HepG2 (cell line): Measurements from ENCODE around the gene ZFHX3. TPM values are rescaled to one million over a fixed set of nuclear protein-coding genes. Genes with fewer than 3 reads are reported as not detected.

ENCODE experiments used
- CBX5 ChIP-seq: sonication (generic); formaldehyde crosslinking; IDR thresholded peaks from 2 replicates; pipeline ENCODE4 v1.4.0; 2020; ENCODE audit warnings: missing genetic modification reagents, borderline replicate concordance
- HDAC2 ChIP-seq: sonication (generic); formaldehyde crosslinking; IDR thresholded peaks from 2 replicates; pipeline ENCODE4 v1.4.0; 2020; ENCODE audit warnings: missing genetic modification reagents
- HNF4G ChIP-seq, 2 experiments: sonication (generic) in 1 of 2; formaldehyde crosslinking in 1 of 2; IDR thresholded peaks; 2 replicates each; pipeline versions ENCODE4 v1.4.0 to v1.6.1; 2011 to 2020; ENCODE audit warnings: borderline replicate concordance in 2 of 2, low read depth in 2 of 2, mild to moderate bottlenecking in 2 of 2, low read length in 1 of 2, missing genetic modification reagents in 1 of 2, moderate library complexity in 1 of 2
- IKZF4 ChIP-seq: sonication (generic); formaldehyde crosslinking; IDR thresholded peaks from 2 replicates; pipeline ENCODE4 v1.5.1; 2020; ENCODE audit warnings: borderline replicate concordance, mild to moderate bottlenecking, low read depth, missing genetic modification reagents; ENCODE audit errors: not compliant biosample characterization
- NCOR1 ChIP-seq: fragments of 200-600 bp; sonication (generic); IDR thresholded peaks from 2 replicates; pipeline ENCODE4 v1.7.0; 2017; ENCODE audit warnings: antibody characterized with exemption, low read length, borderline replicate concordance
- RAD21 ChIP-seq: fragments of 450-650 bp; formaldehyde crosslinking; IDR thresholded peaks from 2 replicates; pipeline ENCODE4 v1.5.0; 2020; ENCODE audit warnings: mild to moderate bottlenecking
- RELA ChIP-seq: sonication (generic); formaldehyde crosslinking; IDR thresholded peaks from 2 replicates; pipeline ENCODE4 v1.4.0; 2020; ENCODE audit warnings: missing genetic modification reagents
- REPIN1 ChIP-seq: sonication (generic); formaldehyde crosslinking; IDR thresholded peaks from 2 replicates; pipeline ENCODE4 v1.8.0; 2022; ENCODE audit warnings: missing genetic modification reagents, low read depth, mild to moderate bottlenecking, borderline replicate concordance
- SIN3B ChIP-seq: fragments of 150-350 bp; IDR thresholded peaks from 2 replicates; pipeline ENCODE4 v1.6.1; 2014; ENCODE audit warnings: low read length
- SP140L ChIP-seq: sonication (generic); formaldehyde crosslinking; IDR thresholded peaks from 2 replicates; pipeline ENCODE4 v1.4.0; 2020; ENCODE audit warnings: missing genetic modification reagents, borderline replicate concordance
- TARDBP ChIP-seq: sonication (generic); formaldehyde crosslinking; IDR thresholded peaks from 2 replicates; pipeline ENCODE4 v1.8.0; 2022; ENCODE audit warnings: mild to moderate bottlenecking, missing genetic modification reagents
- ZBTB3 ChIP-seq: sonication (generic); formaldehyde crosslinking; IDR thresholded peaks from 2 replicates; pipeline ENCODE4 v1.4.0; 2020; ENCODE audit warnings: low read depth, mild to moderate bottlenecking, moderate library complexity, missing genetic modification reagents, borderline replicate concordance
- ZNF44 ChIP-seq: sonication (generic); formaldehyde crosslinking; IDR thresholded peaks from 2 replicates; pipeline ENCODE4 v1.5.1; 2020; ENCODE audit warnings: mild to moderate bottlenecking, missing genetic modification reagents
- ZNF441 ChIP-seq: sonication (generic); formaldehyde crosslinking; IDR thresholded peaks from 2 replicates; pipeline ENCODE4 v1.7.0; 2021; ENCODE audit warnings: missing genetic modification reagents, borderline replicate concordance
- ZNF556 ChIP-seq: sonication (generic); formaldehyde crosslinking; IDR thresholded peaks from 2 replicates; pipeline ENCODE4 v1.4.0; 2020; ENCODE audit warnings: mild to moderate bottlenecking, missing genetic modification reagents, borderline replicate concordance
- ZNF564 ChIP-seq: sonication (generic); formaldehyde crosslinking; IDR thresholded peaks from 2 replicates; pipeline ENCODE4 v1.8.1; 2023; ENCODE audit warnings: mild to moderate bottlenecking, missing genetic modification reagents
- ZNF720 ChIP-seq: sonication (generic); formaldehyde crosslinking; IDR thresholded peaks from 2 replicates; pipeline ENCODE4 v1.4.0; 2020; ENCODE audit warnings: missing genetic modification reagents
- polyA plus RNA-seq, 8 experiments: library from polyadenylated mRNA; depleted of rRNA in 3 of 8; stranded (reverse) in 7 of 8; unstranded in 1 of 8; fragments of >200 nt; fragmentation: Illumina TruSeq in 4 of 8; extraction: Trizol in 4 of 8; gene quantifications; 2 replicates each; pipeline versions ENCODE4 v1.2.1 to v1.2.3, GENCODE V29; 2011 to 2016; ENCODE audit warnings: low read depth in 4 of 8, missing spikeins in 1 of 8, mixed read lengths in 1 of 8; ENCODE audit not compliant: insufficient read depth in 1 of 8
- total RNA-seq, 5 experiments: library from RNA; depleted of rRNA; stranded (reverse); fragments of >200 nt; fragmentation: Illumina TruSeq; extraction: Trizol; gene quantifications; 2 replicates each; pipeline ENCODE4 v1.2.3, GENCODE V29; 2016; ENCODE audit warnings: low read depth in 1 of 5
- TF ChIP-seq, protein P1 (sequence below): sonication (generic); formaldehyde crosslinking; IDR thresholded peaks from 2 replicates; pipeline ENCODE4 v1.4.0; 2020; ENCODE audit warnings: missing genetic modification reagents
- TF ChIP-seq, protein P2 (sequence below): sonication (generic); formaldehyde crosslinking; IDR thresholded peaks from 2 replicates; pipeline ENCODE4 v1.5.0; 2020; ENCODE audit warnings: mild to moderate bottlenecking, missing genetic modification reagents
- TF ChIP-seq, protein P3 (sequence below): sonication (generic); formaldehyde crosslinking; IDR thresholded peaks from 2 replicates; pipeline ENCODE4 v1.4.0; 2020; ENCODE audit warnings: mild to moderate bottlenecking, low read depth, missing genetic modification reagents

ZFHX3 gene
- total and polyA plus RNA-seq, 2 of the 13 experiments (the other 11 are each of a cell fraction or from before 2014, with no cell fraction given), result 5.0 to 6.0 TPM

DNA sequence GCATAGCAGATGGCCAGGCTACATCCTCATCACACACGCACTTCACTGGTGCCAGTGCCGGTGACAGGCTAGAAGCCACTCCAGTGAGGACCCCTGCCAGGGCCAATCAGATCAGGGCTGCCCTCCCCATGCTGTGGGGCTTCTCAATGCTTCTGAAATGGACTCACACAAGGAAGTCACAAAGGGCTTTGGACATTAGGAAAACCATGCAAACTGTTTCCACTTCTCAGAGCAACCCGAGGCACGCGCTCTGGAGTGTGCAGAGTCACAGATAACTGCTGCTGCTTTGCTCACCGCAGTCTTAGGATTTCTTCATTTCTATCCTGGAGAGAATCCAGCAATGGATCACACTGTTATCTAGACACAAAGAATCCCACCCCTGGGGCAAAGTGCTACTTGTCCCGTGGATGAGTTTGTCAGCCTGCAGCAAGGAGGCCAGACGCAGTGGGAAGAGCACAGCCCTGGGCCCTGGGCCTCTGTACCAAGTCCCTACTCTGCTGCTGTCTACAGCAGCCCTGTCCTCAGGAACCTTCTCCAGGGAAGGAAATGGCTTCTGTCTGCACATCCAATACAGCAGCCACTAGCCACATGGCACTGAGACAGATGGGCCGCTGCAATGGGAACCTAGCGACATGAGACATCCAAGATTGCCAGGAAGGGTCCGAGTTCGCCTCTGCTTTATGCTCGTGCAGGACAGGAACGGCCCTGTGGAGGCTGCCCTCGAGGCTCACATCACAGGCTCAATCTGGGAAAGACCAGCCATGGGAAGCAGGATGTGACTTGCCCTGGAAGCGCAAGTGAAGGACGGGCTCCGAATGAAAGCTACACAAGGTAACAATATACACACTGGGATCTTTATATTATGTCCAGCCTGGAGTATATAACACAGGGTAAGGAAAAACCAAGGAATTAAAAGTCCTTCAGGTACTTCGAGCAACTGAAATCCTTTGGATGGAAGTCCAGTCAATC is 169.3 kb downstream of the ZFHX3 start (continued):
- TF ChIP-seq IKZF4 (no peak), SP140L (CRISPR knock-in tag) (peak; percentile 49; the same call in 1 of the 2 replicates), REPIN1 (CRISPR knock-in tag) (peak; percentile 66), ZNF556 (CRISPR knock-in tag) (peak; percentile 84; the same call in 1 of the 2 replicates), CBX5 (CRISPR knock-in tag) (peak; percentile 17), ZNF441 (CRISPR knock-in tag) (0 out of 2 replicates have a peak, but pooled peaks have one; percentile 32), ZNF720 (CRISPR knock-in tag) (0 out of 2 replicates have a peak, but pooled peaks have one; percentile 54), TARDBP (CRISPR knock-in tag) (0 out of 2 replicates have a peak, but pooled peaks have one; percentile 68), ZNF564 (CRISPR knock-in tag) (0 out of 2 replicates have a peak, but pooled peaks have one; percentile 59), SIN3B (no peak), NCOR1 (peak; percentile 74; the same call in 1 of the 2 replicates), ZBTB3 (0 out of 2 replicates have a peak, but pooled peaks have one; percentile 15), HNF4G (IDR thresholded peaks at IDR 0.05; ENCODE audit: borderline replicate concordance, low read depth, low read length) (peak; percentile 66; the same call in 1 of the 2 replicates), HNF4G (CRISPR knock-in tag; IDR thresholded peaks at IDR 0.05; ENCODE audit: borderline replicate concordance, low read depth) (no peak), RAD21 (CRISPR knock-in tag) (peak; percentile 38; the same call in 1 of the 2 replicates), ZNF44 (CRISPR knock-in tag) (0 out of 2 replicates have a peak, but pooled peaks have one; percentile 42), RELA (CRISPR knock-in tag) (no peak), HDAC2 (CRISPR knock-in tag) (peak; percentile 85; the same call in 1 of the 2 replicates)
- TF ChIP-seq, protein P1, sequence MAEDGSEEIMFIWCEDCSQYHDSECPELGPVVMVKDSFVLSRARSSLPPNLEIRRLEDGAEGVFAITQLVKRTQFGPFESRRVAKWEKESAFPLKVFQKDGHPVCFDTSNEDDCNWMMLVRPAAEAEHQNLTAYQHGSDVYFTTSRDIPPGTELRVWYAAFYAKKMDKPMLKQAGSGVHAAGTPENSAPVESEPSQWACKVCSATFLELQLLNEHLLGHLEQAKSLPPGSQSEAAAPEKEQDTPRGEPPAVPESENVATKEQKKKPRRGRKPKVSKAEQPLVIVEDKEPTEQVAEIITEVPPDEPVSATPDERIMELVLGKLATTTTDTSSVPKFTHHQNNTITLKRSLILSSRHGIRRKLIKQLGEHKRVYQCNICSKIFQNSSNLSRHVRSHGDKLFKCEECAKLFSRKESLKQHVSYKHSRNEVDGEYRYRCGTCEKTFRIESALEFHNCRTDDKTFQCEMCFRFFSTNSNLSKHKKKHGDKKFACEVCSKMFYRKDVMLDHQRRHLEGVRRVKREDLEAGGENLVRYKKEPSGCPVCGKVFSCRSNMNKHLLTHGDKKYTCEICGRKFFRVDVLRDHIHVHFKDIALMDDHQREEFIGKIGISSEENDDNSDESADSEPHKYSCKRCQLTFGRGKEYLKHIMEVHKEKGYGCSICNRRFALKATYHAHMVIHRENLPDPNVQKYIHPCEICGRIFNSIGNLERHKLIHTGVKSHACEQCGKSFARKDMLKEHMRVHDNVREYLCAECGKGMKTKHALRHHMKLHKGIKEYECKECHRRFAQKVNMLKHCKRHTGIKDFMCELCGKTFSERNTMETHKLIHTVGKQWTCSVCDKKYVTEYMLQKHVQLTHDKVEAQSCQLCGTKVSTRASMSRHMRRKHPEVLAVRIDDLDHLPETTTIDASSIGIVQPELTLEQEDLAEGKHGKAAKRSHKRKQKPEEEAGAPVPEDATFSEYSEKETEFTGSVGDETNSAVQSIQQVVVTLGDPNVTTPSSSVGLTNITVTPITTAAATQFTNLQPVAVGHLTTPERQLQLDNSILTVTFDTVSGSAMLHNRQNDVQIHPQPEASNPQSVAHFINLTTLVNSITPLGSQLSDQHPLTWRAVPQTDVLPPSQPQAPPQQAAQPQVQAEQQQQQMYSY (CRISPR knock-in tag), result no peak
- TF ChIP-seq, protein P2, sequence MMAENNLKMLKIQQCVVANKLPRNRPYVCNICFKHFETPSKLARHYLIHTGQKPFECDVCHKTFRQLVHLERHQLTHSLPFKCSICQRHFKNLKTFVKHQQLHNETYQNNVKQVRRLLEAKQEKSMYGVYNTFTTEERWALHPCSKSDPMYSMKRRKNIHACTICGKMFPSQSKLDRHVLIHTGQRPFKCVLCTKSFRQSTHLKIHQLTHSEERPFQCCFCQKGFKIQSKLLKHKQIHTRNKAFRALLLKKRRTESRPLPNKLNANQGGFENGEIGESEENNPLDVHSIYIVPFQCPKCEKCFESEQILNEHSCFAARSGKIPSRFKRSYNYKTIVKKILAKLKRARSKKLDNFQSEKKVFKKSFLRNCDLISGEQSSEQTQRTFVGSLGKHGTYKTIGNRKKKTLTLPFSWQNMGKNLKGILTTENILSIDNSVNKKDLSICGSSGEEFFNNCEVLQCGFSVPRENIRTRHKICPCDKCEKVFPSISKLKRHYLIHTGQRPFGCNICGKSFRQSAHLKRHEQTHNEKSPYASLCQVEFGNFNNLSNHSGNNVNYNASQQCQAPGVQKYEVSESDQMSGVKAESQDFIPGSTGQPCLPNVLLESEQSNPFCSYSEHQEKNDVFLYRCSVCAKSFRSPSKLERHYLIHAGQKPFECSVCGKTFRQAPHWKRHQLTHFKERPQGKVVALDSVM (CRISPR knock-in tag), result no peak
- TF ChIP-seq, protein P3, sequence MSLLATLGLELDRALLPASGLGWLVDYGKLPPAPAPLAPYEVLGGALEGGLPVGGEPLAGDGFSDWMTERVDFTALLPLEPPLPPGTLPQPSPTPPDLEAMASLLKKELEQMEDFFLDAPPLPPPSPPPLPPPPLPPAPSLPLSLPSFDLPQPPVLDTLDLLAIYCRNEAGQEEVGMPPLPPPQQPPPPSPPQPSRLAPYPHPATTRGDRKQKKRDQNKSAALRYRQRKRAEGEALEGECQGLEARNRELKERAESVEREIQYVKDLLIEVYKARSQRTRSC (CRISPR knock-in tag), result peak; percentile 33; the same call in 1 of the 2 replicates
